ENCODE measurements around the gene CC2D2A. TPM values are rescaled to one million over a fixed set of nuclear protein-coding genes. Genes with fewer than 3 reads are reported as not detected.

CC2D2A gene
- total and polyA plus RNA-seq, 9 of the 15 experiments (the other 6 are each of a cell fraction or from before 2014, with no cell fraction given) = 0.36 to 2.5 (median 1.6) TPM

DNA sequence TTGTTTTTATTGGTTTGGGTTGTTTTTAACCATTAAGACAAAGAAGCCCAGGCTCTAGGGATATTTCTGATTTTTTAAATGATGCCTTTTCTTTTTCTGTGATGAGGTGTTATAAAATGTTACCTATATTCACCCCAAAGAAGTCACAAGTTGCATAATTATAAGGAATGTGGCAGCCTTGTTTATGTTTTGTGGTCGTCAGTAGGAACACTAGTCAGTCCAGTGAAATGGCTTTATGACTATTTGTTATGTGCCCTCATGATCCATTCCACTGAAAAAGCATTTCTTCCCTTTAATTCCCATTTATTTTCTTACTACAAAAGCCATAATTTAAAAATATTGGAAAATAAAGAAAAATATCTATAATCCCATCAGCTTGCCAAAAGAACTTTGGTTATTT, 34.4 kb downstream of the CC2D2A start (continued):
- TF ChIP-seq ZNF318 (IDR thresholded peaks at IDR 0.05; ENCODE audit: borderline replicate concordance in 1 of 2, low read depth in 1 of 2) = no peak
- TF ChIP-seq KDM5B (IDR thresholded peaks at IDR 0.05; ENCODE audit: insufficient replicate concordance, low read depth, low read length) = no peak

All from K562 (cell line).